ENCODE data around the gene ATP1B2. TPM values are rescaled to one million over a fixed set of nuclear protein-coding genes. Genes with fewer than 3 reads are reported as not detected.

Gene ATP1B2
- total and polyA plus RNA-seq, 9 of the 15 experiments (the other 6 are each of a cell fraction or from before 2014, with no cell fraction given): 0.23 to 6.0 (median 0.99) TPM

DNA sequence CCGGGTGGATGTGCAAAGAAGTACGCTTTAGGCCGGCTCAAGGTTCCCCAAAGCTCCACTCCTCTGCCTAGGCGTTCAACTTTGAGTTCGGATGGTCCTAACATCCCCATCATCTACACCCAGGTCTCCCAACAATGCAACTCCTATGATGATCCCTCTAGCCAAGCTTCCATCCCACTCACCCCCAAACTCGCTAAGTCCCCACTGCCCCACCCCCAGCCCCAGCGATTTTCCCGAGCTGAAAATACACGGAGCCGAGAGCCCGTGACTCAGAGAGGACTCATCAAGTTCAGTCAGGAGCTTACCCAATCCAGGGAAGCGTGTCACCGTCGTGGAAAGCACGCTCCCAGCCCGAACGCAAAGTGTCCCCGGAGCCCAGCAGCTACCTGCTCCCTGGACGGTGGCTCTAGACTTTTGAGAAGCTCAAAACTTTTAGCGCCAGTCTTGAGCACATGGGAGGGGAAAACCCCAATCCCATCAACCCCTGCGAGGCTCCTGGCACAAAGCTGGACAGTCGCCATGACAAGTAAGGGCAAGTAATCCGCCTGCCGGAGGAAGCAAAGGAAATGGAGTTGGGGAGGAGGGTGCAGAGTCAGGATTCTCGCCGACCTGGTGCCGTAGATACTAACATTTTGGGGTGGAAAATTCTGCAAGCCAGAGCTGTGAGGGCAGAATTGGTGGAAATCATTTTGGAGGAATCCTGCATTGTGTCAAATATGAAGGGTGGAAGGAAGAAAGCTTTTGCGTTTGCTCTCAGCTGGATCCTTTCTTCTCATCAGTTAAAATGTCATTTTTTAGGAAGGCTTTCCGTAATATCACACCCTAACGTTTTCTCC, 36.6 kb downstream of the ATP1B2 start, which contains the start of gene TP53 (continued):
- TF ChIP-seq, protein P1, sequence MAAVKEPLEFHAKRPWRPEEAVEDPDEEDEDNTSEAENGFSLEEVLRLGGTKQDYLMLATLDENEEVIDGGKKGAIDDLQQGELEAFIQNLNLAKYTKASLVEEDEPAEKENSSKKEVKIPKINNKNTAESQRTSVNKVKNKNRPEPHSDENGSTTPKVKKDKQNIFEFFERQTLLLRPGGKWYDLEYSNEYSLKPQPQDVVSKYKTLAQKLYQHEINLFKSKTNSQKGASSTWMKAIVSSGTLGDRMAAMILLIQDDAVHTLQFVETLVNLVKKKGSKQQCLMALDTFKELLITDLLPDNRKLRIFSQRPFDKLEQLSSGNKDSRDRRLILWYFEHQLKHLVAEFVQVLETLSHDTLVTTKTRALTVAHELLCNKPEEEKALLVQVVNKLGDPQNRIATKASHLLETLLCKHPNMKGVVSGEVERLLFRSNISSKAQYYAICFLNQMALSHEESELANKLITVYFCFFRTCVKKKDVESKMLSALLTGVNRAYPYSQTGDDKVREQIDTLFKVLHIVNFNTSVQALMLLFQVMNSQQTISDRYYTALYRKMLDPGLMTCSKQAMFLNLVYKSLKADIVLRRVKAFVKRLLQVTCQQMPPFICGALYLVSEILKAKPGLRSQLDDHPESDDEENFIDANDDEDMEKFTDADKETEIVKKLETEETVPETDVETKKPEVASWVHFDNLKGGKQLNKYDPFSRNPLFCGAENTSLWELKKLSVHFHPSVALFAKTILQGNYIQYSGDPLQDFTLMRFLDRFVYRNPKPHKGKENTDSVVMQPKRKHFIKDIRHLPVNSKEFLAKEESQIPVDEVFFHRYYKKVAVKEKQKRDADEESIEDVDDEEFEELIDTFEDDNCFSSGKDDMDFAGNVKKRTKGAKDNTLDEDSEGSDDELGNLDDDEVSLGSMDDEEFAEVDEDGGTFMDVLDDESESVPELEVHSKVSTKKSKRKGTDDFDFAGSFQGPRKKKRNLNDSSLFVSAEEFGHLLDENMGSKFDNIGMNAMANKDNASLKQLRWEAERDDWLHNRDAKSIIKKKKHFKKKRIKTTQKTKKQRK (IDR thresholded peaks at IDR 0.05; ENCODE audit: borderline replicate concordance, low read depth, low read length): no peak
- no peak for TF ChIP-seq ZNF77 (CRISPR knock-in tag; IDR thresholded peaks at IDR 0.05)
- 0 out of 4 replicates have a peak, but pooled peaks of 1 of the 2 experiments have one; percentile 42 for TF ChIP-seq SRF (CRISPR knock-in tag; IDR thresholded peaks at IDR 0.05)
- no peak; the same call in 1 of the 2 replicates for TF ChIP-seq ZC3H11A (IDR thresholded peaks at IDR 0.05; ENCODE audit: low read depth, low read length)
- no peak for TF ChIP-seq ZNF165 (CRISPR knock-in tag; IDR thresholded peaks at IDR 0.05; ENCODE audit: borderline replicate concordance)
- TF ChIP-seq, protein P2, sequence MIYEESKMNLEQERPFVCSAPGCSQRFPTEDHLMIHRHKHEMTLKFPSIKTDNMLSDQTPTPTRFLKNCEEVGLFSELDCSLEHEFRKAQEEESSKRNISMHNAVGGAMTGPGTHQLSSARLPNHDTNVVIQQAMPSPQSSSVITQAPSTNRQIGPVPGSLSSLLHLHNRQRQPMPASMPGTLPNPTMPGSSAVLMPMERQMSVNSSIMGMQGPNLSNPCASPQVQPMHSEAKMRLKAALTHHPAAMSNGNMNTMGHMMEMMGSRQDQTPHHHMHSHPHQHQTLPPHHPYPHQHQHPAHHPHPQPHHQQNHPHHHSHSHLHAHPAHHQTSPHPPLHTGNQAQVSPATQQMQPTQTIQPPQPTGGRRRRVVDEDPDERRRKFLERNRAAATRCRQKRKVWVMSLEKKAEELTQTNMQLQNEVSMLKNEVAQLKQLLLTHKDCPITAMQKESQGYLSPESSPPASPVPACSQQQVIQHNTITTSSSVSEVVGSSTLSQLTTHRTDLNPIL (CRISPR knock-in tag; IDR thresholded peaks at IDR 0.05): no peak
- TF ChIP-seq TGIF2 (CRISPR knock-in tag; IDR thresholded peaks at IDR 0.05): no peak
- no peak for TF ChIP-seq FOXJ3 (CRISPR knock-in tag; IDR thresholded peaks at IDR 0.05)
- TF ChIP-seq CBX5 (IDR thresholded peaks at IDR 0.05; ENCODE audit: borderline replicate concordance, low read depth): no peak
- TF ChIP-seq XRCC4 (IDR thresholded peaks at IDR 0.05; ENCODE audit: extremely low read depth, insufficient read depth, insufficient read length): no peak
- TF ChIP-seq CC2D1A (IDR thresholded peaks at IDR 0.05): no peak
- no peak for TF ChIP-seq BDP1 (IDR thresholded peaks at IDR 0.05; ENCODE audit: insufficient read depth, insufficient read length)
- no peak for TF ChIP-seq CCAR2 (IDR thresholded peaks at IDR 0.05; ENCODE audit: low read depth, low read length)
